Tibial artery (tissue), 4 donors: ENCODE data around the gene PLAGL2.
A peak's percentile ranks its signal among the peaks of the same experiment; 100 is the strongest.

Source experiments
- DNase-seq, 2 donors: peaks; one replicate each; pipeline ENCODE4 v3.0.0-alpha.2; 2019
- H3K27ac ChIP-seq, 2 donors: fragments of 200-600 bp; sonication (generic) in 1 of 2; 1 replicate in 1 of 2; 2 replicates in 1 of 2; pipeline ENCODE4 v1.5.1; 2018 to 2019; ENCODE audit warnings: mild to moderate bottlenecking in 1 of 2
- H3K27me3 ChIP-seq, 2 donors: fragments of 200-600 bp; sonication (generic) in 1 of 2; one replicate each; pipeline versions ENCODE4 v1.5.1 to v1.6.0; 2016 to 2019
- H3K36me3 ChIP-seq, 3 donors: fragments of 200-600 bp; sonication (generic) in 2 of 3; one replicate each; pipeline ENCODE4 v1.5.1; 2016 to 2019; ENCODE audit warnings: mild to moderate bottlenecking in 2 of 3
- H3K4me1 ChIP-seq, 4 donors: fragments of 200-600 bp; sonication (generic) in 2 of 4; 1 replicate in 3 of 4; 2 replicates in 1 of 4; pipeline ENCODE4 v1.5.1; 2016 to 2019
- H3K4me3 ChIP-seq, 2 donors: fragments of 200-600 bp; sonication (generic) in 1 of 2; 1 replicate in 1 of 2; 2 replicates in 1 of 2; pipeline ENCODE4 v1.5.1; 2018 to 2019; ENCODE audit warnings: mild to moderate bottlenecking in 2 of 2
- H3K9me3 ChIP-seq, 3 donors: fragments of 200-600 bp; sonication (generic) in 1 of 3; one replicate each; pipeline ENCODE4 v1.5.1; 2016 to 2019
- intact Hi-C: fragments of 100-400 bp; cut with DNase I; formaldehyde crosslinking; loops from one replicate; pipeline ENCODE4 v1.15.0; 2023; ENCODE audit warnings: low total_unique reads
- TF ChIP-seq, protein P1 (sequence below), 2 experiments: fragments of 200-600 bp in 1 of 2; fragments of 450-650 bp in 1 of 2; IDR thresholded peaks; one replicate each; pipeline ENCODE4 v1.5.1; 2017 to 2019; ENCODE audit warnings: antibody characterized with exemption in 2 of 2, mild to moderate bottlenecking in 1 of 2, moderate library complexity in 1 of 2

The PLAGL2 gene

DNA sequence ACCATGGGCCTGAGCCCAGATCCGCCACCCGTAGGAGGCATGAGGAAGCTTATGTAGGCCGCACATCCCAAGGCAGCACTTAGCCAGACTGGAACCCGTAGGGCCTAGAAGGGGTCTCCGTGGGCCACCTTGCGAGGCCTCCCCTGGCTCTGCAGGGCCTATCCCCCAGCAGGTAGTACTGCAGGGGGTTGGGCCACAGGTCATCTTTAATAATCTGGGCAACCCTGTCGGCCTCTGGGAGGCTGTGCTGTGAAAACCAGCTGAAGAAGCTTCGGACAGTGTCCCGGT is 18.5 kb downstream of the PLAGL2 start:
- no peaks in the 10 kb centered on the region for H3K9me3 ChIP-seq
- H3K4me1 ChIP-seq = peaks cover 0 to 29% (median 16%) of the 10 kb centered on the region in 4 donors
- TF ChIP-seq, protein P1, sequence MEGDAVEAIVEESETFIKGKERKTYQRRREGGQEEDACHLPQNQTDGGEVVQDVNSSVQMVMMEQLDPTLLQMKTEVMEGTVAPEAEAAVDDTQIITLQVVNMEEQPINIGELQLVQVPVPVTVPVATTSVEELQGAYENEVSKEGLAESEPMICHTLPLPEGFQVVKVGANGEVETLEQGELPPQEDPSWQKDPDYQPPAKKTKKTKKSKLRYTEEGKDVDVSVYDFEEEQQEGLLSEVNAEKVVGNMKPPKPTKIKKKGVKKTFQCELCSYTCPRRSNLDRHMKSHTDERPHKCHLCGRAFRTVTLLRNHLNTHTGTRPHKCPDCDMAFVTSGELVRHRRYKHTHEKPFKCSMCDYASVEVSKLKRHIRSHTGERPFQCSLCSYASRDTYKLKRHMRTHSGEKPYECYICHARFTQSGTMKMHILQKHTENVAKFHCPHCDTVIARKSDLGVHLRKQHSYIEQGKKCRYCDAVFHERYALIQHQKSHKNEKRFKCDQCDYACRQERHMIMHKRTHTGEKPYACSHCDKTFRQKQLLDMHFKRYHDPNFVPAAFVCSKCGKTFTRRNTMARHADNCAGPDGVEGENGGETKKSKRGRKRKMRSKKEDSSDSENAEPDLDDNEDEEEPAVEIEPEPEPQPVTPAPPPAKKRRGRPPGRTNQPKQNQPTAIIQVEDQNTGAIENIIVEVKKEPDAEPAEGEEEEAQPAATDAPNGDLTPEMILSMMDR (IDR thresholded peaks at IDR 0.05) = no peak
- H3K36me3 ChIP-seq = no peaks in the 10 kb centered on the region
- H3K4me3 ChIP-seq = peak overlapping the region; percentile 80 to 82
- no peaks in the 10 kb centered on the region for H3K27me3 ChIP-seq
- intact Hi-C loops = no loop called here
- DNase-seq = peak in 1 of 2 donors; percentile 55
- peak overlapping the region in 1 of 2 donors; percentile 90 for H3K27ac ChIP-seq

DNA sequence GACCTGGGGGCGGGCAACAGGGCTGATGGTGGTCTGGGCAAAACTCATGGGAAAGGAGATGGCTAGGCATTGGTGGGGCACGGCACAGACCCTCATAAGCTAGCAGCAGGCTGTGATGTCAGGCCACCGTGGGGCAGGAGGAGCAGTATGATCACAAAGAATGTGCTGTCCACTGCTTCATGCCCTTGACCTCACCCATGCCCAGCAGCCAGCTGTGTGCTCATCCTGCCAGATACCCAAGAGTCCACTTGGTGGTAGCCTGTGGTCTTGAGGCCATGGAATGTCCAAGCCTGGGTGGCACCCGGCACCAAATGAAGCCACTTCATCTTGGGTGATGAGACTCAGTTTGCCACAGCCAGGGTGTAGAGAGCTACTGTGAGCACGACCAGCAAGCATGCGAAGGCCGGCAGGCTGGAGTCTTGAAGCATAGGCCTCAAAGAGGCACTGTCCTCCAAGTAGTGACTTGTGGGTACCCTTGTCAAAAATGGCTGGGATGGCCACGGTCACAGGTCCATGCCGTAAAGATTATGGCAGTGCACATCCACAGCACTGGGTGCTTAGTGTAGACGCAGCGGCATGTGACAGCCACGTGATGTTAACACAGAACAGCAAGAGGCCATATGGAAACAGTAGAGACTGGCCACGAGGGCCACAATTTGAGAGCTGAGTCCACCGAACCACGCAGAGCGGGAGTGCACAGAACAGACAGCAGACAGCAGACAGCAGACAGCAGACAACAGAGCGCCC is 19.0 kb downstream of the PLAGL2 start:
- H3K27ac ChIP-seq = no peak overlapping the region
- H3K27me3 ChIP-seq = no peaks in the 10 kb centered on the region
- no peaks in the 10 kb centered on the region for H3K9me3 ChIP-seq
- H3K36me3 ChIP-seq = no peaks in the 10 kb centered on the region
- TF ChIP-seq, protein P1 (IDR thresholded peaks at IDR 0.05) = no peak
- intact Hi-C loops = no loop called here
- DNase-seq = no peak
- peak overlapping the region in 1 of 2 donors; percentile 82 for H3K4me3 ChIP-seq
- peaks cover 0 to 29% (median 16%) of the 10 kb centered on the region in 4 donors for H3K4me1 ChIP-seq

DNA sequence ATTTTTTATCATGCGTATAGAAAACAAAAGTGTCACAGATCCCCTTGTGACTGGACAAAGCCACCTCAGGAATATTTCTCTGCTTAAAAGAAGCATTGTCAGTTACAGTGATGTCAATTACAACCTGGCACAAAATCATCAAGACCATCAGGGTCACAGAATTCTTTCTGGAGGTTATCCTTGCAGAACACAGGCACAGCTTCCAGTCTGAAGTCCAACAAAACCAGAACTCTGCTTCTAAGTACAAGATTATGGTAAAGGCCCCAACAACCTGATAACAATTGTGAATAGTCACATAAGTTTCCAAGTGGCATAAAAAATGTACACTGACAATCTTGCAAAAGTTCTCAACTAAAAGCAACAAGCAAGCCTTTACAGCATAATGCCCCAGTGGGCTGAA is 21.0 kb downstream of the PLAGL2 start:
- no peak overlapping the region for H3K4me3 ChIP-seq
- H3K4me1 ChIP-seq = peaks cover 0 to 29% (median 16%) of the 10 kb centered on the region in 4 donors
- H3K9me3 ChIP-seq = no peaks in the 10 kb centered on the region
- no peaks in the 10 kb centered on the region for H3K36me3 ChIP-seq
- TF ChIP-seq, protein P1 (IDR thresholded peaks at IDR 0.05) = no peak
- no peak for DNase-seq
- no peaks in the 10 kb centered on the region for H3K27me3 ChIP-seq
- intact Hi-C loops = no loop called here
- H3K27ac ChIP-seq = no peak overlapping the region

DNA sequence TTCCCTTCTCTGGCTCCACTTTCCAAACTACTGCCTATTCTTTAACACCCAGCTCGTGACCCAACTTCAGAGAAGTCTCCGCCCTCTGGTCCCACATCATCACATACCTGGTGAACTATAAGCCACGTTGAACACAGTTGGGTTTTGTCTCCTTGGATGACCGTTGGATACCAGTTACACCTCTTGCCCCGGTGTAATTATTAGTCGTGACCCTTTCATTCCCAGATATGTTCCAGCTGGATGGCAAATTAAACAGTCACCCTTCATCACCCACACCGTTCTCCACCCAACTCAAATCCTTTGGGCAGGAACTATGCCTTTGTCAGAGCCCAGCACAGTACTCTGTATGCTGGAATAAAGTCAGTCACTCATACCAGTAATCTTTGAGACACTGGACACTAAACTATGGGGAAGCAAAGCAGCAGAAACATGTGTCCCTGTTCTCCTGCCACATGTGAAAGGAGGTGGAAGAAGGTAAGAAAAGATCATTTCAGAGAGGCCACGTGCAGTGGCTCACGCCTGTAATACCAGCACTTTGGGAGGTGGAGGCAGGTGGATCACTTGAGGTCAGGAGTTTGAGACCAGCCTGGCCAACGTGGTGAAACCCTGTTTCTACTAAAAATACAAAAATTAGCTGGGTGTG is 22.5 kb downstream of the PLAGL2 start:
- TF ChIP-seq, protein P1 (IDR thresholded peaks at IDR 0.05) = no peak
- intact Hi-C loops = no loop called here
- Histone ChIP-seq H3K27ac (no peak overlapping the region), H3K4me3 (no peak overlapping the region), H3K36me3 (no peaks in the 10 kb centered on the region), H3K4me1 (peaks cover 0 to 20% (median 12%) of the 10 kb centered on the region in 4 donors), H3K27me3 (no peaks in the 10 kb centered on the region), H3K9me3 (no peaks in the 10 kb centered on the region)
- peak in 1 of 2 donors; percentile 11 for DNase-seq

DNA sequence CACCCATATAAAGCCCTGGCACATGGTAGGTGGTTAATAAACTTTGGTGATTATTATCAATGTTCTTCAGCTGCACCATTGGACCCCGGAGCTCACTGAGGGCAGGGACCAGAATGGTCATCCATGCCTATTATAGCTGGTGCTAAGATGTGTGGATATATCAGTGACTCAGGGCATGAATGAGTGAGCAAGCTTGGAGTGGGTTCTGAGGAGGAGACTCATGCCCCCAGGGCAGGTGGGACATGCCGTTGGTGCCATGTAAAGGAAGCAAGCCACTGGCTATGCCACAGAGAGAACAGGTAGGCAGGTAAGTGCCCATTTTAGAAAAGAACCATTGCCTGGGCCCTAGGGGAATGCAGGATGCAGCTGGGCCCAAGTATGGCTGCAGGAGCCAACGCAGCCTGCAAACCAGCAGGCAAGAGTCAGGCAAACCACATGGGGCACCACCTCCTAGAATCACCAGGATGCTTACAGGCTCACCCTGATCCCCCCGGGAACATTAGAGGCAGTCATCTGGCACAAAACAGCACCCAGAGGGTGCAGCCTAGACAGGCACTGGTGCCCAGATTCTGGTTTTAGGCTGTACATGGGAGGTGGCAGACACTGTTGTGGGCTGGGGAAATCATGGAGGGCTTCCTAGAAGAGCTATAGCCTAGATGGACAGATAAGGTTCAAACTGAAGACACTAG is 23.5 kb downstream of the PLAGL2 start:
- Histone ChIP-seq H3K36me3 (no peaks in the 10 kb centered on the region), H3K4me3 (no peak overlapping the region), H3K4me1 (peaks cover 0 to 13% (median 7%) of the 10 kb centered on the region in 4 donors), H3K9me3 (no peaks in the 10 kb centered on the region), H3K27ac (no peak overlapping the region), H3K27me3 (no peaks in the 10 kb centered on the region)
- peak in 1 of 2 donors; percentile 39 for DNase-seq
- intact Hi-C loops = no loop called here
- TF ChIP-seq, protein P1 (IDR thresholded peaks at IDR 0.05) = no peak
